H1 (cell line): ENCODE results near the gene SERPINA10. TPM values are rescaled to one million over a fixed set of nuclear protein-coding genes. Genes with fewer than 3 reads are reported as not detected.

Source experiments
- CTCF ChIA-PET: fragments of 300-600 bp; sonication (Branson Sonifier 250); formaldehyde crosslinking; loops from one replicate; lab custom pipeline; 2021; ENCODE audit not compliant: partially characterized antibody; lab: Charles Lee
- POLR2A ChIA-PET: fragments of 300-600 bp; sonication (Branson Sonifier 250); formaldehyde crosslinking; loops from one replicate; lab custom pipeline; 2021; ENCODE audit warnings: inconsistent platforms; ENCODE audit not compliant: partially characterized antibody; lab: Charles Lee
- DNase-seq, 2 experiments: peaks; one replicate each; pipeline versions ENCODE4 v3.0.0 to v3.0.0-alpha.2; 2010 to 2022; ENCODE audit warnings: low spot score in 2 of 2, low read depth in 1 of 2, mixed read lengths in 1 of 2
- FAIRE-seq: peaks from 2 replicates; lab custom pipeline; 2011; peaks lifted over from hg19 to GRCh38; lab: Jason Lieb, UNC
- H2AFZ ChIP-seq: 2 replicates; pipeline ENCODE4 v1.8.1; 2012; ENCODE audit warnings: low read length, inconsistent platforms
- H2AK5ac ChIP-seq: 2 replicates; pipeline ENCODE4 v1.6.1; 2013; ENCODE audit warnings: low read depth, low read length
- H2BK120ac ChIP-seq: replicated peaks from 2 replicates; pipeline ENCODE3; 2013; ENCODE audit warnings: low read depth, low read length, inconsistent platforms
- H2BK12ac ChIP-seq: 2 replicates; pipeline ENCODE4 v1.6.1; 2013; ENCODE audit warnings: low read depth, low read length
- H2BK15ac ChIP-seq: 2 replicates; pipeline ENCODE4 v1.6.1; 2013; ENCODE audit warnings: low read length
- H2BK20ac ChIP-seq: 2 replicates; pipeline ENCODE4 v1.6.1; 2013; ENCODE audit warnings: low read length
- H2BK5ac ChIP-seq: 2 replicates; pipeline ENCODE4 v1.6.1; 2013; ENCODE audit warnings: low read depth, low read length
- H3K14ac ChIP-seq: 2 replicates; pipeline ENCODE4 v1.6.1; 2013; ENCODE audit warnings: inconsistent platforms; ENCODE audit not compliant: insufficient read length
- H3K18ac ChIP-seq: 2 replicates; pipeline ENCODE4 v1.6.1; 2013; ENCODE audit warnings: low read length; ENCODE audit errors: extremely low read depth
- H3K23ac ChIP-seq: 2 replicates; pipeline ENCODE4 v1.6.1; 2013; ENCODE audit warnings: inconsistent platforms; ENCODE audit not compliant: insufficient read length
- H3K23me2 ChIP-seq: 2 replicates; pipeline ENCODE4 v1.6.1; 2013; ENCODE audit warnings: low read depth, low read length
- H3K27ac ChIP-seq: 2 replicates; pipeline ENCODE4 v1.6.1; 2011; ENCODE audit warnings: low read depth, low read length, inconsistent platforms
- H3K27me3 ChIP-seq, 4 experiments: replicated peaks in 1 of 4; 1 replicate in 1 of 4; 2 replicates in 3 of 4; pipeline versions ENCODE4 v1.6.1 to v1.8.1; 2011 to 2013; ENCODE audit warnings: low read length in 3 of 4, mild to moderate bottlenecking in 3 of 4, inconsistent platforms in 2 of 4, mixed read lengths in 2 of 4, moderate library complexity in 1 of 4; ENCODE audit not compliant: control insufficient read depth in 3 of 4, insufficient read depth in 3 of 4; ENCODE audit errors: extremely low read depth in 1 of 4
- H3K36me3 ChIP-seq, 4 experiments: 2 replicates each; pipeline versions ENCODE4 v1.6.1 to v1.8.1; 2011 to 2013; ENCODE audit warnings: mild to moderate bottlenecking in 4 of 4, low read length in 3 of 4, moderate library complexity in 2 of 4, control low read depth in 1 of 4, inconsistent platforms in 1 of 4; ENCODE audit not compliant: insufficient read depth in 4 of 4, control insufficient read depth in 2 of 4
- H3K4ac ChIP-seq: replicated peaks from 2 replicates; pipeline ENCODE3; 2013; ENCODE audit warnings: low read length, low read depth, mixed read lengths, inconsistent platforms; ENCODE audit not compliant: insufficient read length
- H3K4me1 ChIP-seq, 4 experiments: replicated peaks in 1 of 4; 1 replicate in 1 of 4; 2 replicates in 3 of 4; pipeline versions ENCODE4 v1.6.1 to v1.8.1; 2011 to 2013; ENCODE audit warnings: low read length in 3 of 4, inconsistent platforms in 2 of 4, mixed read lengths in 1 of 4; ENCODE audit not compliant: insufficient read depth in 4 of 4, control insufficient read depth in 3 of 4
- H3K4me2 ChIP-seq, 2 experiments: 2 replicates each; pipeline versions ENCODE4 v1.6.1 to v1.8.1; 2011 to 2013; ENCODE audit warnings: low read depth in 2 of 2, low read length in 2 of 2, control low read depth in 1 of 2, inconsistent platforms in 1 of 2, mild to moderate bottlenecking in 1 of 2; ENCODE audit not compliant: insufficient read depth in 1 of 2
- H3K4me3 ChIP-seq, 4 experiments: fragments of 200-600, 300-600 bp in 1 of 4; sonication (generic), shearing (Covaris generic), sonication (Bioruptor Twin) in 1 of 4; 2 replicates each; pipeline versions ENCODE4 v1.5.1 to v1.8.1; 2011 to 2016; ENCODE audit warnings: low read length in 4 of 4, low read depth in 3 of 4, control low read depth in 2 of 4, inconsistent platforms in 2 of 4, mild to moderate bottlenecking in 2 of 4, mixed read lengths in 1 of 4, moderate library complexity in 1 of 4; ENCODE audit not compliant: insufficient read depth in 2 of 4; ENCODE audit errors: extremely low read depth in 1 of 4
- H3K56ac ChIP-seq: replicated peaks from 2 replicates; pipeline ENCODE3; 2013; ENCODE audit warnings: low read depth, mild to moderate bottlenecking, mixed read lengths, low read length, inconsistent platforms; ENCODE audit not compliant: insufficient read length
- H3K79me1 ChIP-seq: 2 replicates; pipeline ENCODE4 v1.6.1; 2013; ENCODE audit warnings: low read depth, low read length, control low read depth
- H3K79me2 ChIP-seq, 2 experiments: 2 replicates each; pipeline versions ENCODE4 v1.6.1 to v1.8.1; 2012 to 2013; ENCODE audit warnings: low read length in 2 of 2, mild to moderate bottlenecking in 2 of 2, inconsistent platforms in 1 of 2; ENCODE audit not compliant: insufficient read depth in 2 of 2, control insufficient read depth in 1 of 2
- H3K9ac ChIP-seq, 4 experiments: replicated peaks in 1 of 4; 1 replicate in 1 of 4; 2 replicates in 3 of 4; pipeline versions ENCODE4 v1.6.1 to v1.8.1; 2011 to 2013; ENCODE audit warnings: low read depth in 3 of 4, low read length in 3 of 4, control low read depth in 2 of 4, mild to moderate bottlenecking in 2 of 4, moderate library complexity in 2 of 4, inconsistent platforms in 1 of 4; ENCODE audit errors: extremely low read depth in 1 of 4
- H3K9me3 ChIP-seq, 2 experiments: 2 replicates each; pipeline versions ENCODE4 v1.6.1 to v1.8.1; 2012 to 2013; ENCODE audit warnings: mild to moderate bottlenecking in 2 of 2, moderate library complexity in 2 of 2, control low read depth in 1 of 2, inconsistent platforms in 1 of 2, low read depth in 1 of 2, low read length in 1 of 2, mixed read lengths in 1 of 2; ENCODE audit not compliant: insufficient read depth in 2 of 2
- H4K20me1 ChIP-seq, 2 experiments: replicated peaks in 1 of 2; 2 replicates each; pipeline versions ENCODE3 to v1.8.1; 2011 to 2013; ENCODE audit warnings: inconsistent platforms in 2 of 2, low read length in 2 of 2, mild to moderate bottlenecking in 1 of 2; ENCODE audit not compliant: insufficient read depth in 2 of 2, control insufficient read depth in 1 of 2
- H4K5ac ChIP-seq: 2 replicates; pipeline ENCODE4 v1.6.1; 2013; ENCODE audit warnings: low read length, low read depth, mixed read lengths, inconsistent platforms; ENCODE audit not compliant: insufficient read length
- H4K8ac ChIP-seq: 2 replicates; pipeline ENCODE4 v1.8.0; 2013; ENCODE audit warnings: mild to moderate bottlenecking, moderate library complexity, low read length, inconsistent platforms; ENCODE audit not compliant: insufficient read depth; ENCODE audit errors: extremely low read depth
- H4K91ac ChIP-seq: replicated peaks from 2 replicates; pipeline ENCODE3; 2013; ENCODE audit warnings: low read length, mixed read lengths, inconsistent platforms; ENCODE audit not compliant: insufficient read length
- CBX8 ChIP-seq: fragments of 300-800, 300-1000 bp; sonication (generic); IDR thresholded peaks from 2 replicates; pipeline ENCODE4 v1.7.1; 2016; ENCODE audit warnings: low read depth, low read length, borderline replicate concordance
- HDAC2 ChIP-seq, 2 experiments: fragments of 300-600 bp in 1 of 2; sonication (generic) in 1 of 2; IDR thresholded peaks; 2 replicates each; pipeline ENCODE4 v1.6.1; 2011 to 2012; ENCODE audit warnings: low read depth in 2 of 2, low read length in 2 of 2, mild to moderate bottlenecking in 2 of 2, moderate library complexity in 2 of 2, borderline replicate concordance in 1 of 2, inconsistent platforms in 1 of 2
- POLR2A ChIP-seq, 2 experiments: IDR thresholded peaks; 1 replicate in 1 of 2; 2 replicates in 1 of 2; pipeline ENCODE4 v1.6.1; 2011; ENCODE audit warnings: low read depth in 2 of 2, low read length in 2 of 2, mild to moderate bottlenecking in 2 of 2; ENCODE audit errors: control extremely low read depth in 1 of 2
- POLR2AphosphoS5 ChIP-seq: IDR thresholded peaks from 2 replicates; pipeline ENCODE4 v1.6.1; 2011; ENCODE audit warnings: low read depth, low read length
- TAF1 ChIP-seq: IDR thresholded peaks from 2 replicates; pipeline ENCODE4 v1.6.1; 2011; ENCODE audit warnings: mild to moderate bottlenecking, low read depth, low read length
- WGBS, 2 experiments: shearing (Covaris generic) in 1 of 2; methylation state at CpG; one replicate each; pipeline versions ENCODE4 v1.1.6 to v1.1.7; 2013 to 2015; ENCODE audit warnings: low lambda C conversion rate in 2 of 2, mixed read lengths in 2 of 2, inconsistent platforms in 1 of 2, low coverage in 1 of 2, missing lambda C conversion rate in 1 of 2; ENCODE audit not compliant: insufficient replicate concordance in 2 of 2, insufficient coverage in 1 of 2, insufficient read length in 1 of 2; ENCODE audit errors: extremely low coverage in 1 of 2, missing lambda C conversion rate in 1 of 2; 5-methylcytosine and 5-hydroxymethylcytosine counted together
- polyA plus RNA-seq, 7 experiments: library from polyadenylated mRNA; depleted of rRNA in 3 of 7; stranded (reverse) in 5 of 7; unstranded in 2 of 7; fragments of >200 nt in 5 of 7; fragments of 200-250 nt in 2 of 7; gene quantifications; 1 replicate in 5 of 7; 2 replicates in 1 of 7; 4 replicates in 1 of 7; pipeline versions ENCODE4 v1.2.1 to v1.2.3, GENCODE V29; 2011 to 2013; ENCODE audit warnings: missing spikeins in 2 of 7, mixed read lengths in 2 of 7
- total RNA-seq: library from RNA; stranded (reverse); fragmentation: NEBNext Ultra II Directional; extraction: Animal tissue kit (Norgen Biotek cat#: 25700); gene quantifications from 2 replicates; pipeline ENCODE4 v1.2.1, GENCODE V29; 2021

Gene SERPINA10
- total and polyA plus RNA-seq, 2 of the 8 experiments (the other 6 are each of a cell fraction or from before 2014, with no cell fraction given): not detected

GRCh38 chr14:94292526-94292871, 569 bp downstream of the SERPINA10 start:
- Histone ChIP-seq H3K4me3 (no peak overlapping the region), H3K23ac (no peak overlapping the region), H2BK20ac (no peak overlapping the region), H3K4ac (no peak overlapping the region), H4K91ac (no peak overlapping the region), H3K23me2 (no peaks in the 10 kb centered on the region), H3K14ac (no peak overlapping the region), H4K5ac (no peak overlapping the region), H3K27me3 (no peaks in the 10 kb centered on the region; a peak in 1 of 7 replicates)
- POLR2A ChIA-PET: no interaction called here
- DNase-seq: peak in 1 of 2 experiments; percentile 35
- TF ChIP-seq HDAC2 (IDR thresholded peaks at IDR 0.05; ENCODE audit: borderline replicate concordance in 1 of 2, low read depth in 2 of 2, low read length in 2 of 2) (no peak), CBX8 (no peak), POLR2A (IDR thresholded peaks at IDR 0.05; ENCODE audit: control extremely low read depth in 1 of 2, low read depth in 2 of 2, low read length in 2 of 2) (no peak), TAF1 (no peak), POLR2AphosphoS5 (no peak)
- TF ChIP-seq, all 59 proteins: peak for 0
- Histone ChIP-seq H3K79me1 (no peaks in the 10 kb centered on the region), H2AFZ (no peak overlapping the region), H3K4me1 (peaks cover 0 to 7% (median 2%) of the 10 kb centered on the region in 4 experiments; a peak in 3 of 7 replicates), H2BK5ac (no peak overlapping the region), H3K4me2 (no peak overlapping the region), H4K20me1 (no peaks in the 10 kb centered on the region), H3K79me2 (no peaks in the 10 kb centered on the region), H2BK15ac (no peak overlapping the region), H3K27ac (no peak overlapping the region), H2BK12ac (no peak overlapping the region), H2AK5ac (no peak overlapping the region), H4K8ac (no peak overlapping the region), H3K36me3 (no peaks in the 10 kb centered on the region), H3K18ac (no peak overlapping the region), H3K56ac (no peak overlapping the region), H2BK120ac (no peak overlapping the region), H3K9me3 (no peaks in the 10 kb centered on the region; a peak in 1 of 4 replicates), H3K9ac (no peak overlapping the region)
- no peak for FAIRE-seq
- CTCF ChIA-PET: interaction anchor here (1.1 to 1.6 kb wide), 4 partner anchors 15 to 352 kb away, joined by 3 to 7 read pairs (median 3); no protein-coding TSS in a partner anchor
- WGBS, 2 experiments: 92% methylated on average over 3 of the region's 3 CpGs; no CpG with 5 or more reads in 1 of the 2 experiments
